GM19395 (cell line): ENCODE data around the gene AGR2.

Experiments
- ATAC-seq: cut with Tn5 transposase; IDR thresholded peaks from one replicate; pipeline ENCODE4 v1.9.1; 2021; ENCODE audit warnings: mild to moderate bottlenecking, moderate library complexity; ENCODE audit not compliant: unreplicated experiment

Gene AGR2

GRCh38 chr7:16813232-16813616, 8.4 kb upstream of the AGR2 start:
- no peak for ATAC-seq

- no peak for ATAC-seq
Observed at GRCh38 chr7:16812542-16813231, 7.9 kb upstream of the AGR2 start.

GRCh38 chr7:16811551-16811950, 6.8 kb upstream of the AGR2 start:
- ATAC-seq = no peak

DNA sequence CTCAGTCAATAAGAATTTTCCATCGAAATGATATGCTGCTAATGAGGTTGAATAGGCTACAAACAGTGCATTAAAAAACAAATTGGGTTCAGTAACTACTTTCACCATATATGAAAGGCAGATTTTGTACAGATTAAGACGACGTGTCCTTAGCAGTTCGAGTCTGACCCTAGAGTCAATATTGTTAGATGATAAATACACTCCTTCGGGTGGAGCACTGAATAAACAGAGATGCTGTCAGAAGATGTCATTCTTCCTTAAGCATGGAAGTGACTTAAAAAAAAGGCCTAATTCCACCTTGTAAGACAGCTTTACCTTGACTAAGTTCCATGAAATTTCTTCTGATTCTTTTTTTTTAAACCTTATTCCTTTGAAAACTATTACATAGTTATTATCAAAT, 5.8 kb upstream of the AGR2 start:
- no peak for ATAC-seq

DNA sequence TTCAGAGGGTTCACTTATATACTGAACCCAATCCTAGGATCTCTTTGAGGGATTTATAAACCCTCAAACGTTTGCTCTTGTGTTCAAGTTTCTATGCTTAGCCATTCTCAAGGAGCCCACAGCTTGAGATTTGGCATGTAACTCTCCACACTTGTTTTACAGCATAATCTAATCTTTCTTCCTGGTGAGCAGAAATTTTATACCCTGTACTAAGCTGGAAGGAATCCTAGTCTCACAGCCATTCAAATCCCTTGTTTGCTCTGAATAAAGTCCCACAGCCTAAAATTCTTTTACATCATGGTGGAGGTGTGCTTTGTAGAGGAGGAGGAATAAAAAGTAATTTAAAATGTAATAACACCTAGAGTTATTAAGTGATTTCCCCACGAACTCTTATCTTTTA, 5.3 kb upstream of the AGR2 start:
- no peak for ATAC-seq

DNA sequence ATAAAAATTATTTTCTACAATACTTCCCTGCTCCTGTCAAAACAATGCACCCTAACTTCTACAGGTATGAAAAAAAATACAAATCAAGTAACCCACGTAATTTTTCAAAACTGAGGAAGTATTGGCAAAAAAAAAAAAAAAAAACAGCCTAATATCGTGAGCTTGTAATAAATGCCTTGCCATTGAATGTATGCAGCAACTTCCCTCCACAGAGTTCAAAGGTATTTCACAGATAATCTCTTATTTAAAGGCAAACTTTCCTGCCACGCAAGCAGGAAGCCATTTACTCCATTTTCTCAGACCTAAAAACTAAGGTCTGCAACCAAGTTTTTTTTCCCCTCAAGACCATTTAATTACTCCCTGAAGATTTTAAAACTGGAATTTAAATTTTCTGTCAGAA, 642 bp upstream of the AGR2 start:
- no peak for ATAC-seq

DNA sequence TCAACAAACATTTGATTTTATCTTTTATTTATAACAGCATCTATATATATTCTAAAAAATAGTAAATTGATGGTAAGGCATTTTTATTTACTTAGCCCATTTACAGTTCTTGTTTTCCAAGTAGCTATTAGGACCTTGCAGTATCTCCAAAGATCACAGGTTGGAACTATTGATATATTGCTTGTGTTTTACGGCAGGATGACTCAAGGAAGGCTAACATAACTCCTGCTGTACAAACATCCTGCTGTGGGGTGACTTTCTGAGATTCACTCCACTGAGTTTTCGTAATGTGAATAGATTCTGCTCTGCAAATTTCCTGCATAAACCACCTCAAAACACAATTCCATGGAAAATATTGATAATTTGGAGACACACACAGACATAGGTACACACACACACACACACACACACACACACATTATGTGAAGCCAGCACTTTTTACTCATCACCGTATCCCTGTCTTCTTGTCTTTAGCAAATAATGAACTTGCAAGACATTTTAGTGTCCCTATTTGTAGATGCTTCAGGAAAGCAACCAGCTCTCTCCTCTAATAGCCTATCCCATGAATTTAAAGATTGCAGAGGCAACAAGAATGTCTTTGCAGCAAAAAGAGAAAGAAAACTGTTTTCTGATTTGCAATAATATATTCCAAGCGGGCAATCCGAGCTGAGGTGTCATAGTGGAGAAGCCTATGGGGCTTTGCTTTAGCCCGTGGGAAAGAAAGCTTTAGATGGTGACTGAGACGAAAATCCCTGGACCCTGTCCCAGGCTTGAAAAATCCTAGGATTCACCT, 722 bp downstream of the AGR2 start:
- no peak for ATAC-seq

DNA sequence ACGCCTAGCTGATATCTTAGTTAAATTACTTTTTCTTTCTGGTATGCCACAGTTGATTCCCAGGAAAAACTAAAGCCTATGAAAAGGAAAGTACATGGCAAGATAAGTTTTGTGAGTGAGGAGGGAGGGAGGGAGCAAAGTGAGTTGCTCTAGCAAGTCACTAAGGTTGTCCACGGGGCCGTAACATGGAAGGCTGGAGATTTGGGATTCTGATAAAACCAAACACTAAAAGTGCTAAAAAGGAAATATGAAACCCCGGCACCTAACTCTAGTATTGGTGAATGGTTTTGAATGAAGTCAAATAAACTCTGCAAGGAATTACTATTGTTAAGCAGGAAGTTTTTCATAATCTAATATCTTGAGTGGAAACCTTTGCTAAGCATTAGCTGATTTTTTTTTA, 1.7 kb downstream of the AGR2 start:
- ATAC-seq = no peak

DNA sequence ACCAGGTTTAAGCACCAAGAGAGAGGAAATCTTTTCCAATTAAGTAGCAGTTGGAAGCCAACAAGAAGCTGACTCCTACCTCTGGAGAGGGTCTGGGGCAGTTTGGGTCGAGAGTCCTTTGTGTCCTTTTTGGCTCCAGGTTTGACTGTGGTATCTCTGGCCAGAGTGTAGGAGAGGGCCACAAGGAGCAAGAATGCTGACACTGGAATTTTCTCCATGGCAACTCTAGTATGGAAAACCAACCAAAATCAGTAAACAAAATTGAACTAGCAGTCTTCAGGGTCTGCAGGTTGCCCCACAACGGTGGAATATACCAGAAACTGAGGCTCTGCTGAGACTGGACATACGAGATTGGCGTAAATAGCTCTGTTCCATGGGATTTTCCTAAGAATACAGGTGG, 3.2 kb downstream of the AGR2 start:
- no peak for ATAC-seq

- peak; percentile 65 for ATAC-seq
Observed at GRCh38 chr7:16801111-16801542, 3.7 kb downstream of the AGR2 start.

GRCh38 chr7:16795624-16796023, 9.2 kb downstream of the AGR2 start:
- no peak for ATAC-seq

- ATAC-seq = no peak
Observed at GRCh38 chr7:16794986-16795385, 9.8 kb downstream of the AGR2 start.

GRCh38 chr7:16791905-16792698, 12.7 kb downstream of the AGR2 start:
- ATAC-seq = no peak

DNA sequence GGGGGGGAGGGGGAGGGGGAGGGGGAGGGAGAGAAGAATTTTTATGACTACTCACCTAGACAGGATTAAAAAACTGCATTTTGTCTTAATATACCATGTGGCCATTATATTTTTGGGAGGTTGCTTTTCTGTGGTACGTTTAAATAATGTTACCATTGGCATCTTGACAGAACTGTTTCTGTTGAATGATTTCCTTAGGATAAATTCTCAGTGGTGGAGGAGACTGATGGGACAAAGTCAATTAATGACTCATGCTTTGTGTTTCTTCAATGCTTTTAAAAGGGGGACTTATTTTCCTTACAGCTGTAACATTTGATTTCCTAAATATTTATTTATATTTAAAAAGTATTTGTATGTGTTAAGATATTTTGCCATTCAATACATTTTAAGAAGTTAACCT, 13.7 kb downstream of the AGR2 start:
- ATAC-seq = no peak

GRCh38 chr7:16787127-16787526, 17.7 kb downstream of the AGR2 start:
- ATAC-seq = no peak

- no peak for ATAC-seq
Observed at GRCh38 chr7:16786257-16786656, 18.5 kb downstream of the AGR2 start.

GRCh38 chr7:16785846-16786245, 19.0 kb downstream of the AGR2 start:
- no peak for ATAC-seq

- no peak for ATAC-seq
Observed at GRCh38 chr7:16785321-16785720, 19.5 kb downstream of the AGR2 start.

GRCh38 chr7:16780596-16780995, 24.2 kb downstream of the AGR2 start:
- ATAC-seq = no peak

GRCh38 chr7:16779051-16779450, 25.7 kb downstream of the AGR2 start:
- ATAC-seq = no peak

- no peak for ATAC-seq
Observed at GRCh38 chr7:16778476-16778875, 26.3 kb downstream of the AGR2 start.

DNA sequence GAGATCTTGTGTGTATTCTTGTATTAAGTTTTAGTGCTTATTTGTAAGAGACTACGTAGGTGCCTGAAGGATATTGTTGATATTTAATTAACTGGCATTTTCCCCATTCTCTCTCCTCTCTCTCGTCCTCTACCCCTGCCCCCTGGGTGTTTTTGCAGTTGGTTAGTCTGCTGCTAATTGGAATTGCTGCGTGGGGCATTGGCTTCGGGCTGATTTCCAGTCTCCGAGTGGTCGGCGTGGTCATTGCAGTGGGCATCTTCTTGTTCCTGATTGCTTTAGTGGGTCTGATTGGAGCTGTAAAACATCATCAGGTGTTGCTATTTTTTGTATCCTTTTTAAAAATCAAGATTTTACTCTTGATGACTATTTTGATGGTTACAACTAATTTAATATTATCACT, 28.7 kb downstream of the AGR2 start:
- ATAC-seq = no peak
